H1 (cell line): Measurements from ENCODE around the gene ALKBH3. TPM values are rescaled to one million over a fixed set of nuclear protein-coding genes. Genes with fewer than 3 reads are reported as not detected.

Experiments used
- EZH2 ChIP-seq: fragments of 200-600 bp; sonication (generic); IDR thresholded peaks from 2 replicates; pipeline ENCODE4 v1.7.1; 2012; ENCODE audit warnings: low read depth, mild to moderate bottlenecking, moderate library complexity, low read length, inconsistent platforms; ENCODE audit not compliant: severe bottlenecking
- KDM4A ChIP-seq: IDR thresholded peaks from one replicate; pipeline ENCODE4 v1.7.1; 2012; ENCODE audit warnings: low read depth, mild to moderate bottlenecking, moderate library complexity, low read length, inconsistent platforms; ENCODE audit not compliant: severe bottlenecking
- SP2 ChIP-seq: IDR thresholded peaks from 2 replicates; pipeline ENCODE4 v1.6.1; 2012; ENCODE audit warnings: mild to moderate bottlenecking, low read length, inconsistent platforms
- polyA plus RNA-seq, 7 experiments: library from polyadenylated mRNA; depleted of rRNA in 3 of 7; stranded (reverse) in 5 of 7; unstranded in 2 of 7; fragments of >200 nt in 5 of 7; fragments of 200-250 nt in 2 of 7; gene quantifications; 1 replicate in 5 of 7; 2 replicates in 1 of 7; 4 replicates in 1 of 7; pipeline versions ENCODE4 v1.2.1 to v1.2.3, GENCODE V29; 2011 to 2013; ENCODE audit warnings: missing spikeins in 2 of 7, mixed read lengths in 2 of 7
- total RNA-seq: library from RNA; stranded (reverse); fragmentation: NEBNext Ultra II Directional; extraction: Animal tissue kit (Norgen Biotek cat#: 25700); gene quantifications from 2 replicates; pipeline ENCODE4 v1.2.1, GENCODE V29; 2021

ALKBH3 gene
- total and polyA plus RNA-seq, 2 of the 8 experiments (the other 6 are each of a cell fraction or from before 2014, with no cell fraction given) = 10.5 to 11.4 TPM

DNA sequence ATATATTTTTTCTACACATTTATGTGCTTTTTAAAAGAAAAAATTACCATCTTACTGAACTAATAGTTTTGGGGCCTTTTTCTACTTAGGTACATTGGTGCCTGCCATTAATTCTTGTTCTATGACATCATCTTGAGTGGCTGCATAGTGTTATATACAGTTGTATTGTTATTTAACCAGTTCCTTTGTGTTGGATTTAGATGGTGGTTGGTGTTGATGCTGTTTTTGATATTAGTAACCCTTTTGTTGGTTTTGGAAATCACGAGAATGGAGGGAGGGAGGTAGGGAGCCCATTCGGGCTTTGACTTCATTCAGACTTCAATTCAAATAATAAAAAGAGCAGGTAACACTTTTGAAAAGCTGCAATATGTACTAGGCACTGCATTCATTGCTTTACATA, 46.4 kb downstream of the ALKBH3 start (continued):
- no peak for TF ChIP-seq EZH2
- TF ChIP-seq SP2 = no peak
- TF ChIP-seq KDM4A = no peak
